NCI-H1417 (cell line): ENCODE data around the gene MORF4L2.
A peak's percentile ranks its signal among the peaks of the same experiment; 100 is the strongest.

Experiments used
- DNase-seq, 3 experiments: peaks; one replicate each; lab custom pipeline; 2025; lab: John Stamatoyannopoulos, UW

Gene MORF4L2

GRCh38 chrX:103631145-103631544, 55.4 kb downstream of the MORF4L2 start:
- no peak for DNase-seq

GRCh38 chrX:103630171-103630511, 56.4 kb downstream of the MORF4L2 start:
- no peak for DNase-seq

GRCh38 chrX:103629318-103630170, 57.0 kb downstream of the MORF4L2 start:
- DNase-seq: peak; percentile 61 to 79 (median 77)

- DNase-seq: peak; percentile 39 to 71 (median 64)
These were observed 57.8 kb downstream of the MORF4L2 start, which contains the start of gene TCEAL1 for GRCh38 chrX:103628386-103629317. TCEAL1 (plus strand) TSS chrX:103628975; CDS start chrX:103629917, 942 bp downstream.

- no peak for DNase-seq
These were observed 59.6 kb downstream of the MORF4L2 start for GRCh38 chrX:103626855-103627254.
